ENCODE results near the gene FLT3LG. TPM values are rescaled to one million over a fixed set of nuclear protein-coding genes. Genes with fewer than 3 reads are reported as not detected.
A peak's percentile ranks its signal among the peaks of the same experiment; 100 is the strongest.

Gene FLT3LG
- total and polyA plus RNA-seq, 9 of the 15 experiments (the other 6 are each of a cell fraction or from before 2014, with no cell fraction given): 0.31 to 6.4 (median 1.1) TPM

DNA sequence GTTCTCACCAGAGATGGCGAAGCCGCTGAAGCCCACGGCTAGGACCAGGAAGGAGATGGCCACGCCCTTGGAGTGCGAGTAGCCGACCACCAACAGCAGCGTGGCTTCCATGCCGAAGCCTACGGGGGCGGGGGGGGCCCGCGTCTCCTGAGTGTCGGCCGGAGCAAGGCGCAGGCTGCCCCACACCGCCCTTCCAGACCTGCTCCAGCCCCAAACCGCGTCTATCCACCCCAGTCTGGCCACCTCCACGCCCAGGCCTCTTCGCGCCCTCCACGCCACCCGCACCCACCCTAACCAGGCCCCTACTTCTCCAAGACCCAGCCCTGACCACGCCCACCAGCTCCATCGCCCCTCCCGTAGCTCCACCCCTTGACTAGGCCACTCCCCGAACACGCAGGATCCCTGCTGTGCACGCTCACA is 42.7 kb upstream of the FLT3LG start (continued):
- TF ChIP-seq, protein P1, sequence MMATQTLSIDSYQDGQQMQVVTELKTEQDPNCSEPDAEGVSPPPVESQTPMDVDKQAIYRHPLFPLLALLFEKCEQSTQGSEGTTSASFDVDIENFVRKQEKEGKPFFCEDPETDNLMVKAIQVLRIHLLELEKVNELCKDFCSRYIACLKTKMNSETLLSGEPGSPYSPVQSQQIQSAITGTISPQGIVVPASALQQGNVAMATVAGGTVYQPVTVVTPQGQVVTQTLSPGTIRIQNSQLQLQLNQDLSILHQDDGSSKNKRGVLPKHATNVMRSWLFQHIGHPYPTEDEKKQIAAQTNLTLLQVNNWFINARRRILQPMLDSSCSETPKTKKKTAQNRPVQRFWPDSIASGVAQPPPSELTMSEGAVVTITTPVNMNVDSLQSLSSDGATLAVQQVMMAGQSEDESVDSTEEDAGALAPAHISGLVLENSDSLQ (IDR thresholded peaks at IDR 0.05): no peak
- TF ChIP-seq EP400 (IDR thresholded peaks at IDR 0.05) (peak; percentile 65; the same call in 1 of the 2 replicates), NFE2L1 (tag; IDR thresholded peaks at IDR 0.05; ENCODE audit: borderline replicate concordance, low read depth) (no peak), BRF2 (IDR thresholded peaks at IDR 0.05; ENCODE audit: borderline replicate concordance, insufficient read depth, insufficient read length) (no peak), CREM (IDR thresholded peaks at IDR 0.05; ENCODE audit: low read depth) (no peak), MTA2 (IDR thresholded peaks at IDR 0.05; ENCODE audit: low read depth) (no peak), HDAC2 (IDR thresholded peaks at IDR 0.05) (no peak), ZNF79 (CRISPR knock-in tag; IDR thresholded peaks at IDR 0.05; ENCODE audit: low read depth) (no peak), ZZZ3 (IDR thresholded peaks at IDR 0.05) (no peak), ZNF184 (CRISPR knock-in tag; IDR thresholded peaks at IDR 0.05) (no peak), DPF2 (IDR thresholded peaks at IDR 0.05) (peak; percentile 11; the same call in 1 of the 2 replicates), SRSF9 (IDR thresholded peaks at IDR 0.05; ENCODE audit: borderline replicate concordance, low read depth, low read length) (no peak), RNF2 (IDR thresholded peaks at IDR 0.05) (no peak)
- TF ChIP-seq, protein P2, sequence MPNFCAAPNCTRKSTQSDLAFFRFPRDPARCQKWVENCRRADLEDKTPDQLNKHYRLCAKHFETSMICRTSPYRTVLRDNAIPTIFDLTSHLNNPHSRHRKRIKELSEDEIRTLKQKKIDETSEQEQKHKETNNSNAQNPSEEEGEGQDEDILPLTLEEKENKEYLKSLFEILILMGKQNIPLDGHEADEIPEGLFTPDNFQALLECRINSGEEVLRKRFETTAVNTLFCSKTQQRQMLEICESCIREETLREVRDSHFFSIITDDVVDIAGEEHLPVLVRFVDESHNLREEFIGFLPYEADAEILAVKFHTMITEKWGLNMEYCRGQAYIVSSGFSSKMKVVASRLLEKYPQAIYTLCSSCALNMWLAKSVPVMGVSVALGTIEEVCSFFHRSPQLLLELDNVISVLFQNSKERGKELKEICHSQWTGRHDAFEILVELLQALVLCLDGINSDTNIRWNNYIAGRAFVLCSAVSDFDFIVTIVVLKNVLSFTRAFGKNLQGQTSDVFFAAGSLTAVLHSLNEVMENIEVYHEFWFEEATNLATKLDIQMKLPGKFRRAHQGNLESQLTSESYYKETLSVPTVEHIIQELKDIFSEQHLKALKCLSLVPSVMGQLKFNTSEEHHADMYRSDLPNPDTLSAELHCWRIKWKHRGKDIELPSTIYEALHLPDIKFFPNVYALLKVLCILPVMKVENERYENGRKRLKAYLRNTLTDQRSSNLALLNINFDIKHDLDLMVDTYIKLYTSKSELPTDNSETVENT (CRISPR knock-in tag; IDR thresholded peaks at IDR 0.05): 0 out of 2 replicates have a peak, but pooled peaks have one; percentile 61
- TF ChIP-seq, protein P3, sequence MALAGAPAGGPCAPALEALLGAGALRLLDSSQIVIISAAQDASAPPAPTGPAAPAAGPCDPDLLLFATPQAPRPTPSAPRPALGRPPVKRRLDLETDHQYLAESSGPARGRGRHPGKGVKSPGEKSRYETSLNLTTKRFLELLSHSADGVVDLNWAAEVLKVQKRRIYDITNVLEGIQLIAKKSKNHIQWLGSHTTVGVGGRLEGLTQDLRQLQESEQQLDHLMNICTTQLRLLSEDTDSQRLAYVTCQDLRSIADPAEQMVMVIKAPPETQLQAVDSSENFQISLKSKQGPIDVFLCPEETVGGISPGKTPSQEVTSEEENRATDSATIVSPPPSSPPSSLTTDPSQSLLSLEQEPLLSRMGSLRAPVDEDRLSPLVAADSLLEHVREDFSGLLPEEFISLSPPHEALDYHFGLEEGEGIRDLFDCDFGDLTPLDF (CRISPR knock-in tag; IDR thresholded peaks at IDR 0.05): no peak
- TF ChIP-seq, protein P4, sequence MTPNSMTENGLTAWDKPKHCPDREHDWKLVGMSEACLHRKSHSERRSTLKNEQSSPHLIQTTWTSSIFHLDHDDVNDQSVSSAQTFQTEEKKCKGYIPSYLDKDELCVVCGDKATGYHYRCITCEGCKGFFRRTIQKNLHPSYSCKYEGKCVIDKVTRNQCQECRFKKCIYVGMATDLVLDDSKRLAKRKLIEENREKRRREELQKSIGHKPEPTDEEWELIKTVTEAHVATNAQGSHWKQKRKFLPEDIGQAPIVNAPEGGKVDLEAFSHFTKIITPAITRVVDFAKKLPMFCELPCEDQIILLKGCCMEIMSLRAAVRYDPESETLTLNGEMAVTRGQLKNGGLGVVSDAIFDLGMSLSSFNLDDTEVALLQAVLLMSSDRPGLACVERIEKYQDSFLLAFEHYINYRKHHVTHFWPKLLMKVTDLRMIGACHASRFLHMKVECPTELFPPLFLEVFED (CRISPR knock-in tag; conservative IDR thresholded peaks at IDR 0.05): 0 out of 2 replicates have a peak, but pooled peaks have one; percentile 13
- TF ChIP-seq, protein P5, sequence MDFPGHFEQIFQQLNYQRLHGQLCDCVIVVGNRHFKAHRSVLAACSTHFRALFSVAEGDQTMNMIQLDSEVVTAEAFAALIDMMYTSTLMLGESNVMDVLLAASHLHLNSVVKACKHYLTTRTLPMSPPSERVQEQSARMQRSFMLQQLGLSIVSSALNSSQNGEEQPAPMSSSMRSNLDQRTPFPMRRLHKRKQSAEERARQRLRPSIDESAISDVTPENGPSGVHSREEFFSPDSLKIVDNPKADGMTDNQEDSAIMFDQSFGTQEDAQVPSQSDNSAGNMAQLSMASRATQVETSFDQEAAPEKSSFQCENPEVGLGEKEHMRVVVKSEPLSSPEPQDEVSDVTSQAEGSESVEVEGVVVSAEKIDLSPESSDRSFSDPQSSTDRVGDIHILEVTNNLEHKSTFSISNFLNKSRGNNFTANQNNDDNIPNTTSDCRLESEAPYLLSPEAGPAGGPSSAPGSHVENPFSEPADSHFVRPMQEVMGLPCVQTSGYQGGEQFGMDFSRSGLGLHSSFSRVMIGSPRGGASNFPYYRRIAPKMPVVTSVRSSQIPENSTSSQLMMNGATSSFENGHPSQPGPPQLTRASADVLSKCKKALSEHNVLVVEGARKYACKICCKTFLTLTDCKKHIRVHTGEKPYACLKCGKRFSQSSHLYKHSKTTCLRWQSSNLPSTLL (IDR thresholded peaks at IDR 0.05): no peak
- TF ChIP-seq, protein P6, sequence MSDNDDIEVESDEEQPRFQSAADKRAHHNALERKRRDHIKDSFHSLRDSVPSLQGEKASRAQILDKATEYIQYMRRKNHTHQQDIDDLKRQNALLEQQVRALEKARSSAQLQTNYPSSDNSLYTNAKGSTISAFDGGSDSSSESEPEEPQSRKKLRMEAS (CRISPR knock-in tag; IDR thresholded peaks at IDR 0.05): no peak
- TF ChIP-seq, protein P7, sequence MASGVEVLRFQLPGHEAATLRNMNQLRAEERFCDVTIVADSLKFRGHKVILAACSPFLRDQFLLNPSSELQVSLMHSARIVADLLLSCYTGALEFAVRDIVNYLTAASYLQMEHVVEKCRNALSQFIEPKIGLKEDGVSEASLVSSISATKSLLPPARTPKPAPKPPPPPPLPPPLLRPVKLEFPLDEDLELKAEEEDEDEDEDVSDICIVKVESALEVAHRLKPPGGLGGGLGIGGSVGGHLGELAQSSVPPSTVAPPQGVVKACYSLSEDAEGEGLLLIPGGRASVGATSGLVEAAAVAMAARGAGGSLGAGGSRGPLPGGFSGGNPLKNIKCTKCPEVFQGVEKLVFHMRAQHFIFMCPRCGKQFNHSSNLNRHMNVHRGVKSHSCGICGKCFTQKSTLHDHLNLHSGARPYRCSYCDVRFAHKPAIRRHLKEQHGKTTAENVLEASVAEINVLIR (CRISPR knock-in tag; IDR thresholded peaks at IDR 0.05): no peak
